Ureter (tissue), 1 donor: ENCODE results near the gene TOGARAM2. TPM values are rescaled to one million over a fixed set of nuclear protein-coding genes. Genes with fewer than 3 reads are reported as not detected.

Experiments
- DNase-seq: peaks from one replicate; pipeline ENCODE4 v3.0.0-alpha.2; 2020; ENCODE audit warnings: low spot score
- total RNA-seq: library from RNA; stranded (reverse); gene quantifications from one replicate; pipeline ENCODE4 v1.2.4, GENCODE V29; 2023
- donor health status: DM: yes; HTN: yes; CAD: no.

The TOGARAM2 gene
- total RNA-seq, 1 donor from 2014 or later = 0.31 TPM

- DNase-seq = no peak
These were observed 40.8 kb downstream of the TOGARAM2 start for GRCh38 chr2:29021886-29022285.

- DNase-seq = no peak
These were observed 41.6 kb downstream of the TOGARAM2 start for GRCh38 chr2:29022679-29023078.

DNA sequence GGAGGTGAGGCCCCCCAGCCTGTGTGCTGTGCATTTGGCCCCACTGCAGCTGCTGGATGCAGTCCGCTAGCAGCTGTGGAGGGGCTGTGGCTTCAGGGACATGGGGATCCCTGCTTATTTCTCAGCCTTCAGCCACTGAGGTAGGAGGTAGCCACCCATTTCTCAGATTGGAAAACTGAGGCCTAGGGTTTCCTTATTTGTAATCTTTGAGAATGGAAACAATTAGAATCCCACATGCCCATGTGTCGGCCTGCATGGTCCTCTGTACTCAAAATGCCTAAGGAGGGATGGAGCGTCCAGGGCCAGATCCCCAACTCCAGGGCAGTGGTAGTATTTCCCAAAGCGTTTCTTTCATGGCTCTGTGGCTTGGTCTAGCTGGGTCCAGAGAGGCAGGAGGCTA lies 42.1 kb downstream of the TOGARAM2 start:
- DNase-seq = no peak

DNA sequence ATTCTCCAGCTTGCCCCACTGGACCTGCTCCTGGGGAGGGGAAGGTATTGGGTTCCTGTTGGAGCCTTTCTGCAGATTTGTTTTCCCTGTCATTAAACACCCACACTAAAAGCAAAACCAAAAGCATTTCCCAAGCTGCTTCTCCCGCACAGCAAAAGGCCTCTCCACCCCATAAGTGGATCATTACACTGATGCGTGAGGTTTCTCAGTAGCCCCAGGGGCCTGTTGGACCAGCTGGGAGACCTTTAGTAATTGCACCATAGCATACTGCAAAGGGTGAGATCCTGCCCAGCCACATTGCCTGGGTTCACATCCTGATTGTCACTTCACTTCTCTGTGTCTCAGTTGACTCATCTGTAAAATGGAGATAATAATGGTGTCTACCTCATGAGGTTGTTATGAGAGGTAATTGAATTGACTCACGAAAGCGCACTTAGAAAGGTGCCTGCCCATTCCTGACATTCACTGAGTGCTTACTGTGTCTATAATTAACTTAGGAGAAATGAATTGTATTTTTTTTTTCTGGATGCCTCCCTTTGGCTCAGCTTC lies 43.9 kb downstream of the TOGARAM2 start:
- no peak for DNase-seq

DNA sequence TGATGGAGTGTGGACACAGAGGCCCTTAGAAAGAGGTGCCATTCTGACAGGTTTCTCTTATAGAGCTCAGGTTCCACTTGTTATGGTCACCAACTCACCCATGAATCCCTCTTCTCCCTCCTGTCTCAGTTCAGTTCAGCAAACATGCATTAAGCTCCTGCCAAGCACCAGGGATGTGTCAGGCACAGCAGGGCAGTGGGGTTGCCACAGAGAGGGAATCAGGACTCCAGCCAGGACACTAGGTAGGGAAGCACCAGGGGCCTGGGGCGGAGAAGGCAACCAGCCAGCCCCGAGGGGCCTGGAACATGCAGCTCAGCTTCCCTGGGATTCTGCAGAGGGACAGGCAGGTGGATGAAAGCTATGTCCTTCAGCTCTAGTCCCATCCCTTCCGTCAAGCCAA lies 44.6 kb downstream of the TOGARAM2 start:
- no peak for DNase-seq

- no peak for DNase-seq
These were observed 49.9 kb downstream of the TOGARAM2 start for GRCh38 chr2:29031046-29031445.

GRCh38 chr2:29032189-29032588 lies 51.1 kb downstream of the TOGARAM2 start:
- DNase-seq = no peak

- DNase-seq = no peak
These were observed 52.1 kb downstream of the TOGARAM2 start for GRCh38 chr2:29033172-29033571.

DNA sequence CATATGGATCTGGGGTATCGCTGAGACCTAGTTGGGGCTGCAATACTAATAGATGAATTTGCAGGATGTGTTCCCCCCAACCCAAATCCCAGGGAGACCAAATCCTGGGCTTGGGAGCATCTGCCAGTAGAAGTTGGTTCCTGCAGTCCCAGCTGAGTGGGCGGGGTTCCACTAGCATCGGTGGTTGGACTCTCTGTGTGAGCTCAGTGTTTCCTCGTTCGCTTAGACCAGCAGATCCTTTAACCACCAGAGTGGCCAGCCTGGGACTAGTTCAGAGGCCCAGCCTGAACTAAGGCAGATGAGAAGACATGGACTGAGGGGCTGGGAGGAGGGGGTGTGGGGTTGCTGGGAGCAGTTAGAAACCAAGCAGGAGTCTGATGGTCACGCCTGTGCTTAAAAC lies 52.6 kb downstream of the TOGARAM2 start:
- no peak for DNase-seq

- no peak for DNase-seq
These were observed 54.1 kb downstream of the TOGARAM2 start for GRCh38 chr2:29035016-29035745.

- DNase-seq = no peak
These were observed 58.8 kb downstream of the TOGARAM2 start for GRCh38 chr2:29039718-29040480.

DNA sequence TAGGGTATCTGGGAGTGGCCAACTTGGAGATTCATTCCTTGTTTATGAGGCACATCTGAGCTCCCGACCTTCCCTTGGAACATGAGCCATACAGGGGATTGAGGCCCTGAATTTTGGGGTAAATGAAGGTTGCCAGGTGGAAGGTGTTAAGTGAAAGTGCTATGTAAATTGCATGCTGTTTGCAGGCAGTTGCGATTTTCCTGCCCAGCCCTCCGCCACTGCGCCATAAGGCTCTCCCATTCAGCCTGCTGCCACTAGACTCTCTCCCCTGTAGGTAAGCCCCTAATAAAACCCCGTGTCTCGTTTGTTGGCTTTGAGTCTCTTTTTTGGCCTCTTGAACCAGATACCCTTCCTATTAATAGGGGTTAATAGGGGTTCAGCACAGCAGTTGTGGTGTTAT lies 59.5 kb downstream of the TOGARAM2 start:
- no peak for DNase-seq

DNA sequence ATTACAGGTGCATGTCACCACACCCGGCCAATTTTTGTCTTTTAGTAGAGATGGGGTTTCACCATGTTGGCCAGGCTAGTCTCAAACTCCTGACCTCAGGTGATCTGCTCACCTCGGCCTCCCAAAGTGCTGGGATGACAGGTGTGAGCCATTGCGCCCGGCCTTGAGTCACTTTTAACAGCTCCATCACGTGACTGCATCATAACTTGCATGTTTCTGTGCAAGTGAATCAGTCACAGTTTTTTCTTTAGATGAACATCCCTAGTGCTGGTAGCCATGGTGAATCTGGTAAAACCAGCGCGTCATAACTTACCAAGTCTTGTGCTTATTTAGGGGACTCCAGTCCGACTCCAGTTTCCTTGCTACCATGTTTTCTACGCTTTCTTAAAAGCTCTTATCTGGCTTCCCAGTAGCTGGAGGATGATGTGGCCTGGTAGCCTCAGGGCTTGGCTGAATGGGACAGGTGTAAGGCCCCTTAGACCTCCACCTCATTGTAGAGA lies 60.1 kb downstream of the TOGARAM2 start:
- DNase-seq = no peak

DNA sequence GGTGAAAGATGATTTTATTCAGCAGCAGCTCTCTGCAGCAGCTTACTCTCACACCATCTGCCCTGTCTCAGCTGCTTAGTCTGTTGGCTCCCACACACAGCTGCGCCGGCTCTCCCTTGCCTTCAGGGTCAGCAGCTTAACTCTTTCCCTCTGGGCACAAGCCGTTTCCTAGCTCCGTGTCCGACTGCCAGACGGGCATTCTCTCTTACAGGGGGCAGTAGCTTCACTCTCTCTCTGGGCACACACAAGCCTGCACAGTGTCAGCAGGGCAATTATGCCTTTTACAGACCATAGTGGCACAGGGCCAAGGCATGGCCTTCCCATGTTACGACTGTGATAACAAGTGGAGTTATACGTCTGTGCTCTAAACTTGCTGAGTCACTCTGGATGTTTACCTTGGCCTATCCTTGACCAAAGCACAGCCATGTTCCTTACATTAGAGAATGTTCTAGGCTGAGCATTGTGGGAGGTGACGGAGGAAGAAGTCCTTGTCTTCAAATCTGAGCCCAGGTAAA lies 61.5 kb downstream of the TOGARAM2 start:
- no peak for DNase-seq

- DNase-seq = no peak
These were observed 63.4 kb downstream of the TOGARAM2 start for GRCh38 chr2:29044459-29044858.

DNA sequence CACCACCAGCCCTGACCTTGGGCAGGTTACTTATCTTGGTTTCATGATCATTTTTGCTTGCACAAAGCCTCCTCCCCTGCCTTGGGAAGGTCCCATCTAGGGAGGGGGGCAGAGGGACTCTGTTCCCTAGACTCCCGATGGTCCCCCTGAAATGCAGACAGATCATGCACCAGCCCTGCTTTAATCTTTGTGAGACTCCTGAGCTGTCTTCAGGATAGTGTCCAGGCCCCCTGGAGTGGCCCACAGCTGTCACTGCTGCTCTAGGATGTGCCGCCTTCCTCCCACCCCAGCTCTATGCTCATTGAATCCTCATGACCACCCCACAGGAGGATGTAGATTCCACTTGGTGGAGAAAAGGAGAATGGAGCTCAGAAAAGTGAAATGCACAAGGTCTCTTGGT lies 65.2 kb downstream of the TOGARAM2 start:
- no peak for DNase-seq

- DNase-seq = no peak
These were observed 66.2 kb downstream of the TOGARAM2 start for GRCh38 chr2:29047083-29047845.

DNA sequence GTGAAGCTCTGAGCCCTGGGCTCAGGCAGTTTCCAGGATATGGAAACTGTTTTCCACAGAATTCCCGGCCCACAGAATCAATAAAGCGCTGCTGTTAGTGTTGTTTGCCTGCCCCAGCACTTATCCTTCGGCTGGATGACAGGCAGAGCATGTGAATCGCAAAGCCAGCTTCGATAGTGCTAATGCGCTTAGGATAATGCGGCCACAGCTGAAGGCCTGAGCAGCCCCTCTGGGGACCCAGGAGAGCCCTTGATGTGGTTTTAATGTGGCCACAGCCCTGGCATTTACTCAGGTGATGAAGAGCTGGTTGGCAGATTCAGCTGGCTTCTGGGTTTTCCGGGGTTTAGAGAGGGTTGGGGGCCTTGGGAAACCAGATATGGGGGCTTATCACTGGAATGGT lies 69.5 kb downstream of the TOGARAM2 start:
- DNase-seq = no peak

DNA sequence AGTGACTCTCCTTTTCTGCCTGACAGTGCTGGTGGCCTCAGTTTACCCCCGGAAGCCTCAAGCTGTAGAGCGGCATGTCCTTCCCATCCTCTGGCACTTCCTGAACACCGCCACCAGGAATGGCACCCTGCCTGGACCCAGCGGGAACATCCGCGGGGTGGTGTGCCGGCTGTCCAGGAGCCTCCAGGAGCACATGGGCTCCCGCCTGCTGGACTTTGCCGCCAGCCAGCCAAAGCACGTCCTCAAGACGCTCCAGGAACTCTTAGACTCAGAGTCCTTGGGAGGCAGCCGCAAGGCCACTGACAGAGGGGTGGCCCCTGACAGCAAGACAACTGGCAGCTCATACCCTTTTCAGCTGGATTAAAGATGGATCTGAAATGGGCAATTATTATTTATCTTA lies 70.6 kb downstream of the TOGARAM2 start:
- DNase-seq = no peak

DNA sequence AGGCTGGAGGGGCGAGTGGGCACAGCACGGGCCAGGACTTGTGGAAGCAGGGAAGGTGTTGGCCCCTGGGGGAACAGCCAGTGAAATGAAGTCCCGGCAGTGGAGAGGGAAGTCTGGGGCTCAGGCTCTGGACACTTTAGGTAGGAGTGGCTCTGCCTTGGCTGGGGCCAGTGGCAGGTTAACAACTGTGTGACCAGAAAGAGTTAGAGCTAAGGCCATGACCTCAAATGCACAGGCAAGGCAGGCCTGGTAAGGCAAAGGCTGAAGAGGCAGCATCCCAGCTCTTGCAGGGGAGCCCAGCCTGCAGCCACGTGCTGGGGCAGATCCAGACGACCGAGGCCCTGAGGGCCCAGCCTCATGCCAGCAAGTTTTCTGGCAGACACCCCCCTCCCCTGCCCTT lies 71.7 kb downstream of the TOGARAM2 start:
- DNase-seq = no peak

DNA sequence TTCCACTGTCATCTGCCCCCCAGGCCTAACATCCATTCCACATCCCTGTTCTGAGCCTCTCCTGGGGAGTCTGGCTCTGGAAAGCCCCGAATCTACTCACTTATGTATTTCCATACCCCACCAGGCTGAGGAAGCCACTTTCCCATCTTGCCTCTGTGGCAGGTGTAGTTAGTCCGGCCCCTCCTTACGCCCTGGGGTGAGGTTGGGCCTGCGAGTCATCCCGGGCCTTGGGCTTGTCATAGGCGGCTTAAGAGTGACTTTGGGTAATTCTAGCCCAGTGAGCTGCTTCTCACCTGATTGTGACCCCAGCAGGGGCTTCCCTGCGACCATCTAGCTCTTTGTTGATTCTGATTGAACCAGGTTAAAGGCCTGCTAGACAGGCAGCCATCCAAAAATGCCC lies 72.1 kb downstream of the TOGARAM2 start:
- DNase-seq = no peak
